ENCODE data around the gene C3orf33.
"Not testable (repeated sequence)": the region's sequence is repeated elsewhere in the genome, so short reads cannot be mapped to it uniquely, and the experiment has no call there.

C3orf33 gene

GRCh38 chr3:155805802-155806618, at the start of gene C3orf33:
C3orf33 (minus strand) TSS chr3:155806278; CDS start chr3:155806252, 26 bp downstream.
- peak; percentile 70 to 75 for DNase-seq (ENCODE audit: low read depth in 2 of 2)

GRCh38 chr3:155854141-155854940, 48.3 kb upstream of the C3orf33 start, which contains the start of gene SLC33A1:
SLC33A1 (minus strand) TSS chr3:155854427; CDS start chr3:155853997, 430 bp downstream.
- DNase-seq (ENCODE audit: low read depth in 2 of 2) = peak; percentile 98

- DNase-seq (ENCODE audit: low read depth in 2 of 2) = peak in 1 of 2 donors; percentile 6
Observed at GRCh38 chr3:155853214-155854140, 47.4 kb upstream of the C3orf33 start.

GRCh38 chr3:155852341-155852740, 46.3 kb upstream of the C3orf33 start:
- no peak for DNase-seq (ENCODE audit: low read depth in 2 of 2)

GRCh38 chr3:155849404-155849803, 43.3 kb upstream of the C3orf33 start:
- DNase-seq (ENCODE audit: low read depth in 2 of 2) = not testable (repeated sequence)

GRCh38 chr3:155847993-155848392, 41.9 kb upstream of the C3orf33 start:
- DNase-seq (ENCODE audit: low read depth in 2 of 2) = no peak

- no peak for DNase-seq (ENCODE audit: low read depth in 2 of 2)
Observed at GRCh38 chr3:155846119-155846518, 40.0 kb upstream of the C3orf33 start.

GRCh38 chr3:155843569-155843968, 37.5 kb upstream of the C3orf33 start:
- no peak for DNase-seq (ENCODE audit: low read depth in 2 of 2)

GRCh38 chr3:155835341-155836071, 29.4 kb upstream of the C3orf33 start:
- no peak for DNase-seq (ENCODE audit: low read depth in 2 of 2)

GRCh38 chr3:155828490-155829098, 22.5 kb upstream of the C3orf33 start:
- DNase-seq (ENCODE audit: low read depth in 2 of 2) = not testable (repeated sequence)

GRCh38 chr3:155815030-155815545, 9.0 kb upstream of the C3orf33 start:
- no peak for DNase-seq (ENCODE audit: low read depth in 2 of 2)

GRCh38 chr3:155813224-155813623, 7.1 kb upstream of the C3orf33 start:
- not testable (repeated sequence) for DNase-seq (ENCODE audit: low read depth in 2 of 2)

- no peak for DNase-seq (ENCODE audit: low read depth in 2 of 2)
Observed at GRCh38 chr3:155809181-155809580, 3.1 kb upstream of the C3orf33 start.

- no peak for DNase-seq (ENCODE audit: low read depth in 2 of 2)
Observed at GRCh38 chr3:155807823-155808222, 1.7 kb upstream of the C3orf33 start.

GRCh38 chr3:155805204-155805801, 775 bp downstream of the C3orf33 start:
- peak in 1 of 2 donors; percentile 25 for DNase-seq (ENCODE audit: low read depth in 2 of 2)

GRCh38 chr3:155804323-155804722, 1.8 kb downstream of the C3orf33 start:
- DNase-seq (ENCODE audit: low read depth in 2 of 2) = no peak

GRCh38 chr3:155792532-155792931, 13.5 kb downstream of the C3orf33 start:
- DNase-seq (ENCODE audit: low read depth in 2 of 2) = no peak

- no peak for DNase-seq (ENCODE audit: low read depth in 2 of 2)
Observed at GRCh38 chr3:155791190-155791589, 14.9 kb downstream of the C3orf33 start.

- no peak for DNase-seq (ENCODE audit: low read depth in 2 of 2)
Observed at GRCh38 chr3:155790272-155790925, 15.7 kb downstream of the C3orf33 start.
